A673 (cell line): ENCODE data around the gene MEGF11.

ENCODE experiments used
- EZH2 ChIP-seq: fragments of 200-600 bp; sonication (generic); IDR thresholded peaks from 2 replicates; pipeline ENCODE4 v1.6.1; 2017; ENCODE audit warnings: borderline replicate concordance, low read depth, mild to moderate bottlenecking, mixed read lengths, antibody characterized with exemption, low read length; ENCODE audit not compliant: poor library complexity, severe bottlenecking
- TF ChIP-seq, protein P1 (sequence below): fragments of 300-800, 200-600 bp; sonication (generic); conservative IDR thresholded peaks from 2 replicates; pipeline ENCODE4 v1.5.1; 2017; ENCODE audit warnings: low read depth, mild to moderate bottlenecking, antibody characterized with exemption, low read length, moderate library complexity, mixed read lengths

- TF ChIP-seq, protein P1, sequence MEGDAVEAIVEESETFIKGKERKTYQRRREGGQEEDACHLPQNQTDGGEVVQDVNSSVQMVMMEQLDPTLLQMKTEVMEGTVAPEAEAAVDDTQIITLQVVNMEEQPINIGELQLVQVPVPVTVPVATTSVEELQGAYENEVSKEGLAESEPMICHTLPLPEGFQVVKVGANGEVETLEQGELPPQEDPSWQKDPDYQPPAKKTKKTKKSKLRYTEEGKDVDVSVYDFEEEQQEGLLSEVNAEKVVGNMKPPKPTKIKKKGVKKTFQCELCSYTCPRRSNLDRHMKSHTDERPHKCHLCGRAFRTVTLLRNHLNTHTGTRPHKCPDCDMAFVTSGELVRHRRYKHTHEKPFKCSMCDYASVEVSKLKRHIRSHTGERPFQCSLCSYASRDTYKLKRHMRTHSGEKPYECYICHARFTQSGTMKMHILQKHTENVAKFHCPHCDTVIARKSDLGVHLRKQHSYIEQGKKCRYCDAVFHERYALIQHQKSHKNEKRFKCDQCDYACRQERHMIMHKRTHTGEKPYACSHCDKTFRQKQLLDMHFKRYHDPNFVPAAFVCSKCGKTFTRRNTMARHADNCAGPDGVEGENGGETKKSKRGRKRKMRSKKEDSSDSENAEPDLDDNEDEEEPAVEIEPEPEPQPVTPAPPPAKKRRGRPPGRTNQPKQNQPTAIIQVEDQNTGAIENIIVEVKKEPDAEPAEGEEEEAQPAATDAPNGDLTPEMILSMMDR, result no peak
- no peak for TF ChIP-seq EZH2
Observed at GRCh38 chr15:65881766-65882434, 371.6 kb downstream of the MEGF11 start.
